ENCODE measurements around the gene WDFY4. TPM values are rescaled to one million over a fixed set of nuclear protein-coding genes. Genes with fewer than 3 reads are reported as not detected.

Gene WDFY4
- total RNA-seq, 1 donor from 2014 or later: 0.25 TPM

- TF ChIP-seq EZH2 (IDR thresholded peaks at IDR 0.05; ENCODE audit: insufficient read depth, low read length): no peak
- no peak for TF ChIP-seq CTCF (IDR thresholded peaks at IDR 0.05; ENCODE audit: insufficient read depth, low read depth, low read length)
- FAIRE-seq: no peak
- H3K27me3 Mint-ChIP-seq (ENCODE audit: low read depth, unreplicated experiment): peaks cover 28% of the 10 kb centered on the region
These were observed 317.4 kb downstream of the WDFY4 start for GRCh38 chr10:49001870-49002672.

GRCh38 chr10:49005270-49005669 is 320.6 kb downstream of the WDFY4 start:
- Histone ChIP-seq H3K36me3 (ENCODE audit: insufficient read depth, low read length) (no peaks in the 10 kb centered on the region), H3K4me3 (ENCODE audit: insufficient read depth, low read depth, low read length) (no peak overlapping the region), H3K79me2 (ENCODE audit: insufficient read depth, low read length) (no peaks in the 10 kb centered on the region), H3K9ac (ENCODE audit: low read length) (no peak overlapping the region), H3K27ac (ENCODE audit: low read depth, low read length) (no peak overlapping the region), H3K4me2 (ENCODE audit: low read length) (no peak overlapping the region), H2AFZ (ENCODE audit: low read depth, low read length) (no peak overlapping the region), H3K4me1 (ENCODE audit: insufficient read depth, low read length) (no peaks in the 10 kb centered on the region), H3K9me3 (ENCODE audit: insufficient read depth, low read depth, low read length) (no peaks in the 10 kb centered on the region), H3K27me3 (ENCODE audit: insufficient read depth, low read length) (peaks cover 2% of the 10 kb centered on the region), H4K20me1 (ENCODE audit: insufficient read depth, low read length) (no peaks in the 10 kb centered on the region)
- TF ChIP-seq CTCF (IDR thresholded peaks at IDR 0.05; ENCODE audit: insufficient read depth, low read depth, low read length) (no peak), EZH2 (IDR thresholded peaks at IDR 0.05; ENCODE audit: insufficient read depth, low read length) (no peak)
- H3K27me3 Mint-ChIP-seq (ENCODE audit: low read depth, unreplicated experiment): peaks cover 24% of the 10 kb centered on the region
- no peak for FAIRE-seq
- DNase-seq (ENCODE audit: low read depth): no peak
- H3K9me3 Mint-ChIP-seq (ENCODE audit: unreplicated experiment): no peaks in the 10 kb centered on the region
- H3K4me3 Mint-ChIP-seq (ENCODE audit: unreplicated experiment): no peak overlapping the region
- no peak overlapping the region for H3K27ac Mint-ChIP-seq (ENCODE audit: unreplicated experiment)
- no peaks in the 10 kb centered on the region for H3K36me3 Mint-ChIP-seq (ENCODE audit: low read depth, unreplicated experiment)
- no peaks in the 10 kb centered on the region for H3K4me1 Mint-ChIP-seq (ENCODE audit: low read depth, unreplicated experiment)

More at GRCh38 chr10:49001870-49002672, 317.4 kb downstream of the WDFY4 start:
- no peaks in the 10 kb centered on the region for H3K4me1 ChIP-seq (ENCODE audit: insufficient read depth, low read length)
- H4K20me1 ChIP-seq (ENCODE audit: insufficient read depth, low read length): no peaks in the 10 kb centered on the region
- H3K27ac Mint-ChIP-seq (ENCODE audit: unreplicated experiment): no peak overlapping the region
- H3K4me2 ChIP-seq (ENCODE audit: low read length): no peak overlapping the region
- no peak overlapping the region for H3K4me3 Mint-ChIP-seq (ENCODE audit: unreplicated experiment)
- no peak for DNase-seq (ENCODE audit: low read depth)
- peaks cover 3% of the 10 kb centered on the region for H3K9me3 Mint-ChIP-seq (ENCODE audit: unreplicated experiment)
- H3K79me2 ChIP-seq (ENCODE audit: insufficient read depth, low read length): no peaks in the 10 kb centered on the region
- H3K4me1 Mint-ChIP-seq (ENCODE audit: low read depth, unreplicated experiment): no peaks in the 10 kb centered on the region
- no peak overlapping the region for H3K4me3 ChIP-seq (ENCODE audit: insufficient read depth, low read depth, low read length)
- no peak overlapping the region for H2AFZ ChIP-seq (ENCODE audit: low read depth, low read length)
- H3K36me3 ChIP-seq (ENCODE audit: insufficient read depth, low read length): no peaks in the 10 kb centered on the region
- H3K27me3 ChIP-seq (ENCODE audit: insufficient read depth, low read length): no peaks in the 10 kb centered on the region
- H3K27ac ChIP-seq (ENCODE audit: low read depth, low read length): no peak overlapping the region
- no peaks in the 10 kb centered on the region for H3K9me3 ChIP-seq (ENCODE audit: insufficient read depth, low read depth, low read length)
- H3K36me3 Mint-ChIP-seq (ENCODE audit: low read depth, unreplicated experiment): no peaks in the 10 kb centered on the region
- no peak overlapping the region for H3K9ac ChIP-seq (ENCODE audit: low read length)

DNA sequence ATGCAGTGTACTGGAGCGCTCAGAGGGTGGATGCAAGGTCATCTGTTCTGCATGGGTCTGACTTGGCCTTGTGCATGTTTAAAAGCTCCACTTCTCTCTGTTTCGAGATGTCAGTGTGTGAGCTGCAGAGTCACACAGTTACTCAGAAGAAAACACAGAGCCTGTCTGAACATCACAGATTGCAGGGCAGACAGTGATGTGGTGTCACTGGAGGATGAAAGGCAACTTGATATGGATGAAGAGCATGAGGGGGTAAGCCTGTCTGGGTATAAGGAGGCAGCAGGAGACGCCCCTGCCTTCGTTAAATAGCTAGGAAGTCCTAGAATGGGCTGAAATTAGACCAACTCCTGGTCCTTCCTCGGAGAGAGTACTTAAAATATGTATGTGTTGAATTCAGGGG is 322.5 kb downstream of the WDFY4 start:
- no peak overlapping the region for H3K4me3 Mint-ChIP-seq (ENCODE audit: unreplicated experiment)
- H4K20me1 ChIP-seq (ENCODE audit: insufficient read depth, low read length): no peaks in the 10 kb centered on the region
- no peak overlapping the region for H3K9ac ChIP-seq (ENCODE audit: low read length)
- H3K4me1 ChIP-seq (ENCODE audit: insufficient read depth, low read length): no peaks in the 10 kb centered on the region
- no peaks in the 10 kb centered on the region for H3K9me3 ChIP-seq (ENCODE audit: insufficient read depth, low read depth, low read length)
- H3K27ac Mint-ChIP-seq (ENCODE audit: unreplicated experiment): no peak overlapping the region
- H3K27me3 Mint-ChIP-seq (ENCODE audit: low read depth, unreplicated experiment): peaks cover 30% of the 10 kb centered on the region
- no peak for FAIRE-seq
- H3K4me3 ChIP-seq (ENCODE audit: insufficient read depth, low read depth, low read length): no peak overlapping the region
- DNase-seq (ENCODE audit: low read depth): no peak
- H3K36me3 ChIP-seq (ENCODE audit: insufficient read depth, low read length): no peaks in the 10 kb centered on the region
- no peak overlapping the region for H3K27ac ChIP-seq (ENCODE audit: low read depth, low read length)
- no peaks in the 10 kb centered on the region for H3K9me3 Mint-ChIP-seq (ENCODE audit: unreplicated experiment)
- TF ChIP-seq CTCF (IDR thresholded peaks at IDR 0.05; ENCODE audit: insufficient read depth, low read depth, low read length) (no peak), EZH2 (IDR thresholded peaks at IDR 0.05; ENCODE audit: insufficient read depth, low read length) (no peak)
- no peak overlapping the region for H3K4me2 ChIP-seq (ENCODE audit: low read length)
- no peak overlapping the region for H2AFZ ChIP-seq (ENCODE audit: low read depth, low read length)
- H3K4me1 Mint-ChIP-seq (ENCODE audit: low read depth, unreplicated experiment): no peaks in the 10 kb centered on the region
- no peaks in the 10 kb centered on the region for H3K36me3 Mint-ChIP-seq (ENCODE audit: low read depth, unreplicated experiment)
- H3K27me3 ChIP-seq (ENCODE audit: insufficient read depth, low read length): peaks cover 2% of the 10 kb centered on the region
- H3K79me2 ChIP-seq (ENCODE audit: insufficient read depth, low read length): no peaks in the 10 kb centered on the region

Measured in astrocyte (in vitro differentiated cells and primary cell).